Smooth muscle cell of the brain vasculature (primary cell): ENCODE results near the gene BMP5.
"Not testable (repeated sequence)": the region's sequence is repeated elsewhere in the genome, so short reads cannot be mapped to it uniquely, and the experiment has no call there.

Experiments
- DNase-seq: peaks from one replicate; pipeline ENCODE4 v3.0.0-alpha.2; 2012; ENCODE audit warnings: low read depth, low spot score

The BMP5 gene

DNA sequence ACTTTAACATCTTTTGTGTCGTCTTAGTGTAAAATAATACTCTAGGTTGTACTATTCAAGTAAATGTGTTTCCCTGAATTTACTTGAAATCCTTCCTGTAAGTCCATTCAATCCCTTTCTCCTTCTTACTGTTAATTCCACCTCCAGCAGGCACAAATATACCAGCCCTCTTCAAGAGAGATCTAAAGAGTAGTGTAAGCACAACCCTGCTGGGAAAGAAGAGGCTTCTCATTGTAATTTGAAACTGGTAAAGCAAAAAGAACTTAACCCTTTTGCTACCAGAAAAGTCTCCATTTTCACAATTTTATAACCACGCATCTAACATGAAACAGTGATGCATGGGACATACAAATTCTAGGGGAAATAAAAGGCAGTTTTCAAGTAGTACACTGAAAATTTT, at the start of gene BMP5:
Gene BMP5, minus strand, starts transcription at position 191 of the 400 bp plus-strand sequence. CDS start 725 bp downstream, outside the sequence.
- DNase-seq, result no peak

DNA sequence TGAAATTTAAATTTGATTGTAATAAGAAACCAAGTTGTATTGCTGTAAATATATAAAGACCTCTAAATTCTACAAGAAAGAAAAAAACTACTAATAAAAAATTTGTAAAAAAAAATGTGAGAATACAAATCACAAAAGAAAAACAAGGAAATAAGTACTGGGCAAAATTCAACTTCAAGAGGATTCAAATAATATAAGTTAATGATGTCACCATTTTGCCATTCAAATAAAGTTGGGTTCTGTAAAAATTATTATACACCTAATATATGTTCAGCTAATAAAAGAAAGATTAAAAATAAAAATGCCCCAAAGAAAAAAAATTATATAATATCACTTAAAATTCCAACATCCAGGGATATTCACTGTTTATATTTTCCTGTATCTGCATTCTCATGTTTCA, 47.0 kb upstream of the BMP5 start:
- no peak for DNase-seq

DNA sequence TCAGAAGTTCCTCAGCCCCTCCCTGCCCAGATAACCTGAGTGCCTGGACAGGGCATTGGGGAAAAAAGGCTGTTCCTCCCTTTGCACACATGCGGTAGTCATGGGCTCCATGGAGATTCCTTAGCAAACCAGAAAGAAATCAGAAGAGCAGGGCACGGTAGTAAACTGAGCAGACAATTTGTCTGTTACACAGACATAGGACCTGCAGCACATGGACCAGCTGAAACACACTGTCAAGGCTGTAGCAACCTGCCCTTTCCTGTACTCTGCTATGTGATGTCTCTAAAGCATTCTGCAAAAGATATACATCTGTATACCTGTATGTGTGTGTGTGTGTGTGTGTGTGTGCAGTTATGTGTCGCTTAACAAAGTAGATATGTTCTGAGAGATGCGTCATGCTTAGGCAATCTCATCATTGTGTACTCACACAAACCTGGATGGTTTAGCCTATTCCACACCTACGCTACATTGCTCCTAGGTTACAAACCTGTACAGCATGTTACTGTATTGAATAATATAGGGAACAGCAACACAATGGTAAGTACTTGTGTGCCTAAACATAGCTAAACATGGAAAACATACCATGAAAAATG, 44.4 kb upstream of the BMP5 start:
- no peak for DNase-seq

DNA sequence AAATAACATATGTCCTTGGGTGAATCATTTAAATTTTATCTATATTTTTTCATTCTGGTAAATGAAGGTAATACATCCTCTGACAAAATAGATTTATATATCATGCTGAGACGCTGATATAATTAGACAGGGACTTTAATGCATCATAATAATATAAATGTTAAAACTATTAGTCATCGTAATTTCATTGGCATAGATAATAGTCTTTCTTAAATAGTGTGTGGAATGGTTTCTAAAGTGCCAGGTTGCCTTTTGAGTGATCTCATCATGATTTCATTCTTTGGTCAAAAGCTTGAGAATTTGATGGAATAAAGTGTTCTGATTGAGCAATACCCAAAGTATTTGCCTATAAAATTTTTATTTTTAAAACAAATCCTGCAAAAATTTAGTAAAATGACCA, 43.2 kb upstream of the BMP5 start:
- no peak for DNase-seq

DNA sequence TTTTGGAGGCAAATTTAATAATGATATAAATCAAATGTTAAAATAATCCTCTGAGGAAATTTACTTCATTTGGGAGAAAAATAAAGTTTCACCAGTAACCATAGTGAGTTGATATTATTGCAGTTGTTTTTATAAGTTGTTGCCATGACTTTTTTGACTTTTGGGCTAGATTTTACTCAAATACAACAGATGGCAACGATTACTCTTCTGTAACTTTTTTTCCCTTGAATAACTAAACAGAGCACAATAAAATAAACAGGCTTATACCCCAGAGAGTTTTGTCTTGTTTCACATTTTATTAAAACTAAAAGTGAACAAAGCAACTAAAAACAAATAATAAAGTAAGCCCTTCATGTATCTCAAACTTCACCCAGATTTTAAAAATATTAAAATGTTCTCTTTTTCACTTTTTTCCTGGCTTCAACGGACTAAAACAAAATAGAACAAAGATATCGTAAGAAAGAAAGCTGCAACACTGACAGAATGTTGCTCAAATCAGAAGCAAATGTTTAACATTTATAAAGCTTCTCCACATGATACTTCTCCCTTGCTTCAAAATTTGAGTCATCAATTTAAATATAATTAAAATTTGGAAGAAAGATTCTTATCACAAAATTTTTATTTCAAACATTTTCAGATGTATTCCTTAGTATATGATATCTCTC, 42.5 kb upstream of the BMP5 start:
- peak; percentile 37 for DNase-seq

GRCh38 chr6:55916188-55916587, 40.8 kb upstream of the BMP5 start:
- no peak for DNase-seq

DNA sequence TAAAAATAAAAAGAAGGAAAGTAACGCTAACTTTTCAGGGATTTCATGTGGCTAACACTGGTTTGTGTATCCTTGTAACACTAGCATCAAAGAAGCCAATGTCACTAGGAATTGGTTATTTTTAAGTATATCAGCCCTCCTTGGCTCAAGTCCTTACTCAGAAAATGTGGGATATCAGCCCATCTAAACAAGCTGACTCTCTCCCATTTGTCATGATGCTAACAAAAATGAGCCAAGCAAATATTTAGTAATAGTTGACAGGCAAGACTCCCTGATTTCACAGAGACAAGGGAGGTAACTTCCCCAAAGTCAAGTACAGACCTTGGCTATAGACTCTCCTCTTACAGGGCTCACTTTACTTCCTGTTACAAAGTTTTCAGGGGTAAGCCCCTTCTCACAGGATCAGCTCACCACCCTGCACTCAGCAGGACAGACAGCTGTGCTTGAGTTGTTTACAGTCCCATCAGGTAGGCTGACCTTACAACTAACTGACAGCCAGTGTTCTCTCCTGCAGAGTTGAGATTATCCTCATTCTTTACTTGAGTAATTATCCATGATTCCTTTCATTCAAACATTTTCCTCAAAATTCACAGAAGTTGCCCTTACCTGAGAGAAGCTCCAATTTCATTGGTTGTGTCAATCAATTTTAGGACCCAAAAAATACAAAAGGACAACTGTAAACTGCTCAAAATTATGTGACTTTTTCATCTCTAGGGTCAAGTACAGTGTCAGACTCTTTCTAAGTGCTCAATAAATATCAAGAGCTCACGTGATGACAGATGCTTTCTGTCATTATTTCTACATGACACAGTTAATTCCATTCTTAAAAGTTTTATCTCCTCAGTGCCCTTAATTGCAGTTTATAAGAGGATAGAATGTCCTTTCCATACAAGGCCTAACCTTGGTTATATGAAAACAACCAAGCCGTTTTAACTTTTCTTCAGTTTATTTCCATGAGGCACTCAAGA, 38.1 kb upstream of the BMP5 start:
- DNase-seq, result peak; percentile 18

- DNase-seq, result not testable (repeated sequence)
Measured at GRCh38 chr6:55910466-55910865, 35.1 kb upstream of the BMP5 start.

GRCh38 chr6:55909911-55910310, 34.5 kb upstream of the BMP5 start:
- DNase-seq, result not testable (repeated sequence)

GRCh38 chr6:55902796-55903195, 27.4 kb upstream of the BMP5 start:
- peak; percentile 45 for DNase-seq

- no peak for DNase-seq
Measured at GRCh38 chr6:55901765-55902270, 26.4 kb upstream of the BMP5 start.

GRCh38 chr6:55898342-55898741, 23.0 kb upstream of the BMP5 start:
- no peak for DNase-seq

GRCh38 chr6:55897346-55897745, 22.0 kb upstream of the BMP5 start:
- peak; percentile 49 for DNase-seq

- DNase-seq, result no peak
Measured at GRCh38 chr6:55895972-55896730, 20.8 kb upstream of the BMP5 start.

DNA sequence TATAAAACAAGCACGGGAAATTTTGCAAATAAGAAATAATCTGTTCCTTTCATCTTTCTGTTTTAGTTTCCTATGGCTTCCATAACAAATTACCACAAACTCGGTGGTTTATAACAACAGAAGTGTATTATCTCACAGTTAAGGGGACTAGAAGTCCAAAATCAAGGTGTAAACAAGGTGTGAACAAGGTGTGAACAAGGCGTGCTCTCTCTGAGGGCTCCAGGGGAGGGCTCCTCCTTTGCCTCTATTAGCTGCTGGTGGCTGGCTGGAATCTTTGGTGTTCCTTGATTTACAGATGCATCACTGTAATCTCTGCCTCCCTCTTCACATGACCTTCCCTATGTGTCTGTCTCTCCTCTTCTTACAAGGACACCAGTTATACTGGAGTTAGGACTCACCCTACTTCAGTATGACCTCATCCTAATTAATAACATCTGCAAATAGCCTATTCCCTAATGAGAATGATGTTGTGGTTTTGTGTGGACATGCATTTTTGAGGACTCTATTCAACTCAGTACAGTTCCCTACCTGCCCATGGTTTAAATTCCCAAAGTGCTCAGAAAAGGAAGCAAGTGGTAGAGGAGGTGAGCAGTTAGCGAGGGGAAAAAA, 17.5 kb upstream of the BMP5 start:
- DNase-seq, result no peak

- DNase-seq, result no peak
Measured at GRCh38 chr6:55888917-55889316, 13.5 kb upstream of the BMP5 start.

DNA sequence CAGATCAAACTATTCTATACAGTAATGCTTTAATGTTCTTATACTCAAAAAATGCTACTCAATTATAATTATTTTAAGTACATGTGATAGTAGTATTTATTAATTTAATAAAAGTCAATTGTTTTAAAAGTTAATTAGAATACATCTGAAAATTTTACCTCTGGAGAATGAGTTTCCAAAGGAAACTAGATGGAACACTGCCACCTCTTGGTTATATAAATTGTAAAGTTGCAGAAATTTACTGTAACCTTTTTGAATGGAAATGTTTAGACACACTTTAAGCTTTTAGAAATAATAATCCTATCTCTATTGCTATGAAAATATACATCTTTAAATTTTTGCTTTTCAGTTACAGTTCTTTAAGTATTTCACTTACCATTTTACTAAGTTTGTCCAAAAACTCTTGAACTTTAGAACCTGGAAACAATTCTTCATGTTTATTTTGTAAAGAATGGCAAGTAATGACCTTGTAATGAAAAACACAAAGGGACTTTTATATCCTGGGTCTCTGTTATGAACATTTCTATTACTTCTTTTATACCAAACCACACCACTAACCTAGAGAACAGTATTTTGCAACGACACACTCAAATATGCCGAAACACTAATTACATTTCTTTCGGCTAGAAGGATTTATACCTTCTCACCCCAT, 10.9 kb upstream of the BMP5 start:
- no peak for DNase-seq

- DNase-seq, result no peak
Measured at GRCh38 chr6:55882718-55883569, 7.6 kb upstream of the BMP5 start.

- DNase-seq, result no peak
Measured at GRCh38 chr6:55877283-55877682, 1.9 kb upstream of the BMP5 start.

- DNase-seq, result no peak
Measured at GRCh38 chr6:55874316-55874715, 1.1 kb downstream of the BMP5 start.
